GM10266 (cell line): ENCODE data around the gene KIF24.
A peak's percentile ranks its signal among the peaks of the same experiment; 100 is the strongest.

ENCODE experiments used
- DNase-seq: peaks from one replicate; pipeline ENCODE4 v3.0.0; 2012; ENCODE audit errors: extremely low spot score
- CTCF ChIP-seq: IDR thresholded peaks from 2 replicates; pipeline ENCODE4 v1.5.1; 2012; ENCODE audit warnings: mild to moderate bottlenecking, low read depth; ENCODE audit not compliant: control insufficient read depth, insufficient read depth; ENCODE audit errors: missing control alignments

The KIF24 gene

GRCh38 chr9:34374339-34374738 lies 45.3 kb upstream of the KIF24 start:
- TF ChIP-seq CTCF = no peak
- DNase-seq = no peak

GRCh38 chr9:34373749-34374148 lies 44.7 kb upstream of the KIF24 start:
- no peak for TF ChIP-seq CTCF
- no peak for DNase-seq

GRCh38 chr9:34372467-34373011 lies 43.5 kb upstream of the KIF24 start:
- no peak for TF ChIP-seq CTCF

GRCh38 chr9:34371886-34372466 lies 42.9 kb upstream of the KIF24 start:
- no peak for DNase-seq
- no peak for TF ChIP-seq CTCF

More at GRCh38 chr9:34372467-34373011, 43.5 kb upstream of the KIF24 start:
- no peak for DNase-seq

GRCh38 chr9:34370970-34371880 lies 42.2 kb upstream of the KIF24 start:
- no peak for TF ChIP-seq CTCF

GRCh38 chr9:34370335-34370969 lies 41.4 kb upstream of the KIF24 start:
- no peak for TF ChIP-seq CTCF
- DNase-seq = no peak

More at GRCh38 chr9:34370970-34371880, 42.2 kb upstream of the KIF24 start:
- DNase-seq = peak; percentile 46
